ENCODE results near the gene NNT.
A peak's percentile ranks its signal among the peaks of the same experiment; 100 is the strongest.
"Not testable (repeated sequence)": the region's sequence is repeated elsewhere in the genome, so short reads cannot be mapped to it uniquely, and the experiment has no call there.

NNT gene

GRCh38 chr5:43631182-43631910 is 28.4 kb downstream of the NNT start:
- DNase-seq: peak; percentile 93

- DNase-seq: no peak
Measured at GRCh38 chr5:43634621-43635020, 31.6 kb downstream of the NNT start.

GRCh38 chr5:43635374-43635773 is 32.4 kb downstream of the NNT start:
- DNase-seq: no peak

GRCh38 chr5:43636076-43636475 is 33.1 kb downstream of the NNT start:
- no peak for DNase-seq

GRCh38 chr5:43637416-43637815 is 34.4 kb downstream of the NNT start:
- DNase-seq: no peak

GRCh38 chr5:43638107-43638506 is 35.1 kb downstream of the NNT start:
- DNase-seq: no peak

- DNase-seq: no peak
Measured at GRCh38 chr5:43638546-43638945, 35.6 kb downstream of the NNT start.

GRCh38 chr5:43639566-43639965 is 36.6 kb downstream of the NNT start:
- DNase-seq: no peak

GRCh38 chr5:43642428-43642827 is 39.4 kb downstream of the NNT start:
- no peak for DNase-seq

GRCh38 chr5:43643327-43643726 is 40.3 kb downstream of the NNT start:
- no peak for DNase-seq

- DNase-seq: no peak
Measured at GRCh38 chr5:43643750-43644149, 40.8 kb downstream of the NNT start.

GRCh38 chr5:43646992-43647391 is 44.0 kb downstream of the NNT start:
- peak; percentile 8 for DNase-seq

- no peak for DNase-seq
Measured at GRCh38 chr5:43647789-43648188, 44.8 kb downstream of the NNT start.

GRCh38 chr5:43648499-43649124 is 45.6 kb downstream of the NNT start:
- DNase-seq: no peak

GRCh38 chr5:43649256-43649655 is 46.3 kb downstream of the NNT start:
- no peak for DNase-seq

- no peak for DNase-seq
Measured at GRCh38 chr5:43652537-43653302, 49.7 kb downstream of the NNT start.

GRCh38 chr5:43658509-43658908 is 55.5 kb downstream of the NNT start:
- DNase-seq: no peak

- DNase-seq: no peak
Measured at GRCh38 chr5:43659075-43659474, 56.1 kb downstream of the NNT start.

- peak; percentile 55 for DNase-seq
Measured at GRCh38 chr5:43661102-43661501, 58.1 kb downstream of the NNT start.

- no peak for DNase-seq
Measured at GRCh38 chr5:43663916-43664315, 60.9 kb downstream of the NNT start.

- DNase-seq: no peak
Measured at GRCh38 chr5:43664501-43665040, 61.6 kb downstream of the NNT start.

GRCh38 chr5:43665749-43666148 is 62.8 kb downstream of the NNT start:
- not testable (repeated sequence) for DNase-seq

- DNase-seq: not testable (repeated sequence)
Measured at GRCh38 chr5:43666728-43667127, 63.7 kb downstream of the NNT start.

- DNase-seq: not testable (repeated sequence)
Measured at GRCh38 chr5:43667379-43667778, 64.4 kb downstream of the NNT start.
